Sciatic nerve (tissue), 2 donors: ENCODE measurements around the gene ABCC11. TPM values are rescaled to one million over a fixed set of nuclear protein-coding genes. Genes with fewer than 3 reads are reported as not detected.
"Not testable (repeated sequence)": the region's sequence is repeated elsewhere in the genome, so short reads cannot be mapped to it uniquely, and the experiment has no call there.

ENCODE experiments used
- ATAC-seq: fragments of 200-7000 bp; cut with Tn5 transposase; one replicate; pipeline ENCODE4 v1.9.1; 2020; ENCODE audit warnings: mild to moderate bottlenecking, moderate library complexity
- DNase-seq: peaks from one replicate; pipeline ENCODE4 v3.0.0-alpha.2; 2020; ENCODE audit warnings: low spot score
- intact Hi-C: fragments of 100-400 bp; cut with DNase I; formaldehyde crosslinking; loops from one replicate; pipeline ENCODE4 v1.14.2; 2022
- total RNA-seq: library from RNA; stranded (reverse); fragmentation: NEBNext Ultra II Directional; extraction: Animal tissue kit (Norgen Biotek cat#: 25700); gene quantifications from one replicate; pipeline ENCODE4 v1.2.1, GENCODE V29; 2021
- donor health status: DM: no; HTN: no; CAD: no.
- donor health status: DM: no; HTN: no; CAD: no.

The ABCC11 gene
- total RNA-seq, 1 donor from 2014 or later: not detected

GRCh38 chr16:48256579-48257177 lies 9.3 kb upstream of the ABCC11 start:
- DNase-seq (no peak), ATAC-seq (no peak)
- intact Hi-C loops: no loop called here

GRCh38 chr16:48252013-48252412 lies 4.7 kb upstream of the ABCC11 start:
- ATAC-seq: no peak
- intact Hi-C loops: no loop called here
- DNase-seq: no peak

GRCh38 chr16:48250520-48251278 lies 3.4 kb upstream of the ABCC11 start:
- ATAC-seq (no peak), DNase-seq (no peak)
- intact Hi-C loops: no loop called here

GRCh38 chr16:48246066-48246465 lies 1.3 kb downstream of the ABCC11 start:
- ATAC-seq (no peak), DNase-seq (no peak)
- intact Hi-C loops: no loop called here

- ATAC-seq: no peak
- no peak for DNase-seq
- intact Hi-C loops: no loop called here
These were observed 2.5 kb downstream of the ABCC11 start for GRCh38 chr16:48244863-48245195.

- ATAC-seq (peak; percentile 100), DNase-seq (peak; percentile 94)
- intact Hi-C loops: no loop called here
These were observed 3.1 kb downstream of the ABCC11 start, which contains the start of gene LONP2 for GRCh38 chr16:48244080-48244862. LONP2 (plus strand) TSS chr16:48244300; CDS start chr16:48244389, 89 bp downstream.

GRCh38 chr16:48240147-48240546 lies 7.2 kb downstream of the ABCC11 start:
- intact Hi-C loops, DNase-seq, ATAC-seq: not testable (repeated sequence)

GRCh38 chr16:48236286-48236685 lies 11.1 kb downstream of the ABCC11 start:
- DNase-seq (no peak), ATAC-seq (no peak)
- intact Hi-C loops: no loop called here

- intact Hi-C loops: no loop called here
- DNase-seq: no peak
- ATAC-seq: no peak
These were observed 11.7 kb downstream of the ABCC11 start for GRCh38 chr16:48235556-48236136.

GRCh38 chr16:48235058-48235555 lies 12.2 kb downstream of the ABCC11 start:
- no peak for DNase-seq
- ATAC-seq: no peak
- intact Hi-C loops: no loop called here

- ATAC-seq (no peak), DNase-seq (no peak)
- intact Hi-C loops: no loop called here
These were observed 12.7 kb downstream of the ABCC11 start for GRCh38 chr16:48234630-48235029.

GRCh38 chr16:48232493-48233040 lies 14.8 kb downstream of the ABCC11 start:
- no peak for ATAC-seq
- no peak for DNase-seq
- intact Hi-C loops: no loop called here

GRCh38 chr16:48231727-48232492 lies 15.4 kb downstream of the ABCC11 start:
- ATAC-seq (peak; percentile 65), DNase-seq (peak; percentile 61)
- intact Hi-C loops: no loop called here

GRCh38 chr16:48225456-48225855 lies 21.9 kb downstream of the ABCC11 start:
- intact Hi-C loops: no loop called here
- ATAC-seq (no peak), DNase-seq (no peak)

- ATAC-seq (no peak), DNase-seq (no peak)
- intact Hi-C loops: no loop called here
These were observed 23.8 kb downstream of the ABCC11 start for GRCh38 chr16:48223490-48223889.

- ATAC-seq: no peak
- no peak for DNase-seq
- intact Hi-C loops: no loop called here
These were observed 26.4 kb downstream of the ABCC11 start for GRCh38 chr16:48220891-48221290.

GRCh38 chr16:48218473-48218872 lies 28.9 kb downstream of the ABCC11 start:
- intact Hi-C loops: no loop called here
- ATAC-seq (no peak), DNase-seq (no peak)

GRCh38 chr16:48217708-48218107 lies 29.6 kb downstream of the ABCC11 start:
- ATAC-seq: no peak
- DNase-seq: no peak
- intact Hi-C loops: no loop called here
